Transverse colon (tissue), 4 donors: ENCODE measurements around the gene STARD3.

ENCODE experiments used
- POLR2AphosphoS5 ChIP-seq, 3 donors: sonication (generic); formaldehyde crosslinking; IDR thresholded peaks; one replicate each; pipeline ENCODE4 v1.6.1; 2016; ENCODE audit warnings: antibody characterized with exemption in 3 of 3
- TF ChIP-seq, protein P1 (sequence below), 5 experiments: fragments of 200-600 bp in 3 of 5; fragments of 450-650 bp in 2 of 5; sonication (generic) in 3 of 5; IDR thresholded peaks; 1 replicate in 2 of 5; 2 replicates in 3 of 5; pipeline ENCODE4 v1.5.1; 2016 to 2017; ENCODE audit warnings: antibody characterized with exemption in 5 of 5, inconsistent platforms in 3 of 5, mild to moderate bottlenecking in 2 of 5, moderate library complexity in 1 of 5

DNA sequence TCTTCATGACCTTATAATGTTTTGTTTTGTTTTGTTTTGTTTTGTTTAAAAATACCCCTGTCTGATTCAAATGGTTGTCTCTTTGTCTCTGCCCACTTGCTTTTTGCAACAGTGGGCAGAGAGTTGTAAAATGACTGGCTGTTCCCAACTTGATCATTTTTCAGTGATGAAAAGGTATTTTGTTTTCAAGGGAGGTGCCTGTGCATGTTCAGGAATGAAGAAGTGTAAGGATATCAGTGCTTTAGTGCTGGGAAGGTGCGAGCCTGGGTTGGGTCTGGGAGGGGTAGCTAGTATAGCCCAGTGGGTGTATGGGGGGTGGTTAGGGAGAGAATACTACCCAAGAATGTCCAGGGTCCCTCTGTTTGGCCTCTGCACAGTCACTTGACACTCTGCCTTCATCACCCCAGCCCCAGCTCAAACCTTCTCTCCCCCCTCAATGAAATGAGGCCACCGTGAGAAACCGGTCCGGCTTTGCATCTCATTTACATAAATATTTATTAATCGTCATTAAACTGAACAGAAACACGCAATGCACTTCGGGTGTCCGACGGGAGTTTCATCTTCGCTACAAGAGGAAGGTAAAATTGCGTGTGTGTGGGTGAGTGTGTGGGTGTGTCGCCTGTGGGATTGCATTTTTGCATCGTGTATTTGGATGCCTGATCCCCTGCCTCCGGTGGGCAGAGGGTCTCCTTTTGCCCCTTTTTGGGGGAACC, 33.5 kb upstream of the STARD3 start:
- no peak for TF ChIP-seq POLR2AphosphoS5 (IDR thresholded peaks at IDR 0.05)
- TF ChIP-seq, protein P1, sequence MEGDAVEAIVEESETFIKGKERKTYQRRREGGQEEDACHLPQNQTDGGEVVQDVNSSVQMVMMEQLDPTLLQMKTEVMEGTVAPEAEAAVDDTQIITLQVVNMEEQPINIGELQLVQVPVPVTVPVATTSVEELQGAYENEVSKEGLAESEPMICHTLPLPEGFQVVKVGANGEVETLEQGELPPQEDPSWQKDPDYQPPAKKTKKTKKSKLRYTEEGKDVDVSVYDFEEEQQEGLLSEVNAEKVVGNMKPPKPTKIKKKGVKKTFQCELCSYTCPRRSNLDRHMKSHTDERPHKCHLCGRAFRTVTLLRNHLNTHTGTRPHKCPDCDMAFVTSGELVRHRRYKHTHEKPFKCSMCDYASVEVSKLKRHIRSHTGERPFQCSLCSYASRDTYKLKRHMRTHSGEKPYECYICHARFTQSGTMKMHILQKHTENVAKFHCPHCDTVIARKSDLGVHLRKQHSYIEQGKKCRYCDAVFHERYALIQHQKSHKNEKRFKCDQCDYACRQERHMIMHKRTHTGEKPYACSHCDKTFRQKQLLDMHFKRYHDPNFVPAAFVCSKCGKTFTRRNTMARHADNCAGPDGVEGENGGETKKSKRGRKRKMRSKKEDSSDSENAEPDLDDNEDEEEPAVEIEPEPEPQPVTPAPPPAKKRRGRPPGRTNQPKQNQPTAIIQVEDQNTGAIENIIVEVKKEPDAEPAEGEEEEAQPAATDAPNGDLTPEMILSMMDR (IDR thresholded peaks at IDR 0.05): no peak
